GM12873 (cell line): Measurements from ENCODE around the gene RPL35A.

Experiments
- CTCF ChIP-seq: IDR thresholded peaks from 2 replicates; pipeline ENCODE4 v1.5.1; 2012; ENCODE audit warnings: low read depth, mild to moderate bottlenecking, moderate library complexity, low read length, control low read depth; ENCODE audit not compliant: insufficient read depth; ENCODE audit errors: missing control alignments

The RPL35A gene

GRCh38 chr3:197997936-197998335 is 47.9 kb downstream of the RPL35A start:
- no peak for TF ChIP-seq CTCF
